ENCODE results near the gene ATXN2. TPM values are rescaled to one million over a fixed set of nuclear protein-coding genes. Genes with fewer than 3 reads are reported as not detected.

Gene ATXN2
- total RNA-seq, 1 donor from 2014 or later: 25.0 TPM

- Histone ChIP-seq H3K4me3 (no peak overlapping the region), H3K27me3 (no peaks in the 10 kb centered on the region), H3K9me3 (no peaks in the 10 kb centered on the region), H3K4me1 (peaks cover 15 to 50% of the 10 kb centered on the region in 2 donors), H3K36me3 (no peaks in the 10 kb centered on the region), H3K27ac (peak overlapping the region; percentile 91 to 92)
- intact Hi-C loops (cut with DNase I): loop anchor here (5.0 kb wide), 1 partner anchor 276 kb away; the partner anchor contains the start of genes ACAD10 and BRAP
- no peak for TF ChIP-seq CTCF (IDR thresholded peaks at IDR 0.05)
- no peak for DNase-seq (ENCODE audit: low spot score in 2 of 2)
These were observed 187.8 kb downstream of the ATXN2 start for GRCh38 chr12:111411185-111411764.

GRCh38 chr12:111410431-111411184 is 188.5 kb downstream of the ATXN2 start:
- Histone ChIP-seq H3K4me3 (peak overlapping the region; percentile 18 to 90), H3K36me3 (no peaks in the 10 kb centered on the region), H3K27ac (peak overlapping the region; percentile 91 to 92), H3K4me1 (peaks cover 15 to 50% of the 10 kb centered on the region in 2 donors), H3K27me3 (no peaks in the 10 kb centered on the region), H3K9me3 (no peaks in the 10 kb centered on the region)
- intact Hi-C loops (cut with DNase I): loop anchor here (5.0 kb wide), 1 partner anchor 277 kb away; the partner anchor contains the start of genes ACAD10 and BRAP
- peak in 1 of 2 donors; percentile 75 for DNase-seq (ENCODE audit: low spot score in 2 of 2)
- no peak for TF ChIP-seq CTCF (IDR thresholded peaks at IDR 0.05)

GRCh38 chr12:111409780-111410430 is 189.2 kb downstream of the ATXN2 start:
- Histone ChIP-seq H3K4me1 (peaks cover 15 to 54% of the 10 kb centered on the region in 2 donors), H3K27ac (peak overlapping the region; percentile 91 to 92), H3K9me3 (no peaks in the 10 kb centered on the region), H3K27me3 (no peaks in the 10 kb centered on the region), H3K4me3 (peak overlapping the region; percentile 18 to 90), H3K36me3 (no peaks in the 10 kb centered on the region)
- peak in 1 of 2 donors; percentile 85 for DNase-seq (ENCODE audit: low spot score in 2 of 2)
- intact Hi-C loops (cut with DNase I): loop anchor here (5.0 kb wide), 1 partner anchor 277 kb away; the partner anchor contains the start of genes ACAD10 and BRAP
- TF ChIP-seq CTCF (IDR thresholded peaks at IDR 0.05): no peak

GRCh38 chr12:111409403-111409779 is 189.7 kb downstream of the ATXN2 start:
- intact Hi-C loops (cut with DNase I): no loop called here

More at GRCh38 chr12:111409403-111409779, 189.7 kb downstream of the ATXN2 start:
- Histone ChIP-seq H3K9me3 (no peaks in the 10 kb centered on the region), H3K4me1 (peaks cover 15 to 54% of the 10 kb centered on the region in 2 donors), H3K27ac (peak overlapping the region; percentile 91 to 92), H3K36me3 (no peaks in the 10 kb centered on the region), H3K27me3 (no peaks in the 10 kb centered on the region), H3K4me3 (peak overlapping the region; percentile 18 to 90)
- DNase-seq (ENCODE audit: low spot score in 2 of 2): no peak
- no peak for TF ChIP-seq CTCF (IDR thresholded peaks at IDR 0.05)
